ENCODE measurements around the gene C1orf198.

- TF ChIP-seq CTCF (IDR thresholded peaks at IDR 0.05; ENCODE audit: low read length) (no peak), EZH2 (IDR thresholded peaks at IDR 0.05; ENCODE audit: borderline replicate concordance, low read length) (no peak)
Observed at GRCh38 chr1:230826166-230826875, 42.0 kb downstream of the C1orf198 start.

All from OCI-LY1 (cell line).